ENCODE results near the gene SEPTIN12. TPM values are rescaled to one million over a fixed set of nuclear protein-coding genes. Genes with fewer than 3 reads are reported as not detected.
A peak's percentile ranks its signal among the peaks of the same experiment; 100 is the strongest.

Gene SEPTIN12
- polyA plus RNA-seq, 1 donor from 2014 or later = 1.8 TPM

DNA sequence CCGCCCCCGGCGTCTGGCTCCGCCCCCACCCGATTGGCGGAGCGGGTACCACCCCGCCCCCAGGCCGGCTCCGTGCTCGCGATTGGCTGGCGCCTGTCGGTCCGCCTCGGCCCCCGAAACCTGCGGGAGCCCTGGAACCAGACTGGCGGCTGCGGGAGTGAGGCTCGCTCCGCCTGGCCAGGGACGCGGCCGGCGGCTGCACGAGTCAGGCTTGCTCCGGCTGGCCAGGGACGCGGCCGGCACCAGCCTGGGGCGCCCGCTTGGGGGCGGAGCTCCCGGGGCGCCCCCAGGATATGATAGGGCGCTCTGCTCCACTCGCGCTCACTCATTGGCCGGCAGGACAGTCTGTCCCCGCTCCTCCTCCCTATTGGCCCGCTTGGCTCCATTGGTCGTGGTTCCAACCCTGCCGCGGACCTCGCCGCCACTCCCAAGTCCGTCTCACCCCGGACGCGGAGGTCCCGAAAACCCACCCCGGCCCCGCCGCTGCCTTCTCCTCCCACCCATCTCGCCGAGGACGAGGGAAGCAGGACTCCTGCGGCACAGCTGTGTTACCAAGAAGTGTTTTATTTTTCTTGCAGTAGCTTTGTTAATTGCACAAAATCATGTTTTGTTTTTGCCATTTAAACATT is 14.6 kb upstream of the SEPTIN12 start:
- H3K27ac ChIP-seq (ENCODE audit: low read length) = peak overlapping the region; percentile 86
- H3F3A ChIP-seq (ENCODE audit: insufficient read depth, low read length, poor library complexity, severe bottlenecking) = no peaks in the 10 kb centered on the region
- no peaks in the 10 kb centered on the region for H3K9me2 ChIP-seq (ENCODE audit: insufficient read depth, low read length)
- H3K36me3 ChIP-seq (ENCODE audit: insufficient read depth, low read length) = no peaks in the 10 kb centered on the region
- H3K4me3 ChIP-seq (ENCODE audit: low read length) = peak overlapping the region; percentile 92
- TF ChIP-seq, protein P1, sequence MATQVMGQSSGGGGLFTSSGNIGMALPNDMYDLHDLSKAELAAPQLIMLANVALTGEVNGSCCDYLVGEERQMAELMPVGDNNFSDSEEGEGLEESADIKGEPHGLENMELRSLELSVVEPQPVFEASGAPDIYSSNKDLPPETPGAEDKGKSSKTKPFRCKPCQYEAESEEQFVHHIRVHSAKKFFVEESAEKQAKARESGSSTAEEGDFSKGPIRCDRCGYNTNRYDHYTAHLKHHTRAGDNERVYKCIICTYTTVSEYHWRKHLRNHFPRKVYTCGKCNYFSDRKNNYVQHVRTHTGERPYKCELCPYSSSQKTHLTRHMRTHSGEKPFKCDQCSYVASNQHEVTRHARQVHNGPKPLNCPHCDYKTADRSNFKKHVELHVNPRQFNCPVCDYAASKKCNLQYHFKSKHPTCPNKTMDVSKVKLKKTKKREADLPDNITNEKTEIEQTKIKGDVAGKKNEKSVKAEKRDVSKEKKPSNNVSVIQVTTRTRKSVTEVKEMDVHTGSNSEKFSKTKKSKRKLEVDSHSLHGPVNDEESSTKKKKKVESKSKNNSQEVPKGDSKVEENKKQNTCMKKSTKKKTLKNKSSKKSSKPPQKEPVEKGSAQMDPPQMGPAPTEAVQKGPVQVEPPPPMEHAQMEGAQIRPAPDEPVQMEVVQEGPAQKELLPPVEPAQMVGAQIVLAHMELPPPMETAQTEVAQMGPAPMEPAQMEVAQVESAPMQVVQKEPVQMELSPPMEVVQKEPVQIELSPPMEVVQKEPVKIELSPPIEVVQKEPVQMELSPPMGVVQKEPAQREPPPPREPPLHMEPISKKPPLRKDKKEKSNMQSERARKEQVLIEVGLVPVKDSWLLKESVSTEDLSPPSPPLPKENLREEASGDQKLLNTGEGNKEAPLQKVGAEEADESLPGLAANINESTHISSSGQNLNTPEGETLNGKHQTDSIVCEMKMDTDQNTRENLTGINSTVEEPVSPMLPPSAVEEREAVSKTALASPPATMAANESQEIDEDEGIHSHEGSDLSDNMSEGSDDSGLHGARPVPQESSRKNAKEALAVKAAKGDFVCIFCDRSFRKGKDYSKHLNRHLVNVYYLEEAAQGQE (IDR thresholded peaks at IDR 0.05; ENCODE audit: borderline replicate concordance) = peak; percentile 43
- TF ChIP-seq EP300 (conservative IDR thresholded peaks at IDR 0.05; ENCODE audit: poor library complexity, severe bottlenecking) = no peak
- TF ChIP-seq RAD21 (conservative IDR thresholded peaks at IDR 0.05) = no peak
- no peak for TF ChIP-seq EZH2 (IDR thresholded peaks at IDR 0.05; ENCODE audit: borderline replicate concordance, insufficient read depth, low read length, poor library complexity, severe bottlenecking)
- TF ChIP-seq MXI1 (conservative IDR thresholded peaks at IDR 0.05; ENCODE audit: poor library complexity, severe bottlenecking) = no peak
- TF ChIP-seq, protein P2, sequence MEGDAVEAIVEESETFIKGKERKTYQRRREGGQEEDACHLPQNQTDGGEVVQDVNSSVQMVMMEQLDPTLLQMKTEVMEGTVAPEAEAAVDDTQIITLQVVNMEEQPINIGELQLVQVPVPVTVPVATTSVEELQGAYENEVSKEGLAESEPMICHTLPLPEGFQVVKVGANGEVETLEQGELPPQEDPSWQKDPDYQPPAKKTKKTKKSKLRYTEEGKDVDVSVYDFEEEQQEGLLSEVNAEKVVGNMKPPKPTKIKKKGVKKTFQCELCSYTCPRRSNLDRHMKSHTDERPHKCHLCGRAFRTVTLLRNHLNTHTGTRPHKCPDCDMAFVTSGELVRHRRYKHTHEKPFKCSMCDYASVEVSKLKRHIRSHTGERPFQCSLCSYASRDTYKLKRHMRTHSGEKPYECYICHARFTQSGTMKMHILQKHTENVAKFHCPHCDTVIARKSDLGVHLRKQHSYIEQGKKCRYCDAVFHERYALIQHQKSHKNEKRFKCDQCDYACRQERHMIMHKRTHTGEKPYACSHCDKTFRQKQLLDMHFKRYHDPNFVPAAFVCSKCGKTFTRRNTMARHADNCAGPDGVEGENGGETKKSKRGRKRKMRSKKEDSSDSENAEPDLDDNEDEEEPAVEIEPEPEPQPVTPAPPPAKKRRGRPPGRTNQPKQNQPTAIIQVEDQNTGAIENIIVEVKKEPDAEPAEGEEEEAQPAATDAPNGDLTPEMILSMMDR (IDR thresholded peaks at IDR 0.05; ENCODE audit: poor library complexity, severe bottlenecking) = peak; percentile 53
- TF ChIP-seq TAF1 (IDR thresholded peaks at IDR 0.05; ENCODE audit: low read depth) = peak; percentile 39
- TF ChIP-seq POLR2AphosphoS5 (IDR thresholded peaks at IDR 0.05) = peak; percentile 80
- TF ChIP-seq SMC3 (conservative IDR thresholded peaks at IDR 0.05; ENCODE audit: poor library complexity) = no peak
- H3K27me3 ChIP-seq (ENCODE audit: insufficient read depth, low read depth, low read length) = no peaks in the 10 kb centered on the region
- no peaks in the 10 kb centered on the region for H3K79me2 ChIP-seq (replicated peaks; ENCODE audit: insufficient read depth, low read length)
- H3K9me3 ChIP-seq (ENCODE audit: low read length) = no peaks in the 10 kb centered on the region
- H4K20me1 ChIP-seq (ENCODE audit: insufficient read depth) = no peaks in the 10 kb centered on the region
- peak overlapping the region; percentile 83 for H3K9ac ChIP-seq (ENCODE audit: low read length)
- peak overlapping the region; percentile 83 for H2AFZ ChIP-seq (ENCODE audit: low read depth, low read length)
- peak overlapping the region; percentile 99 for H3K4me2 ChIP-seq (ENCODE audit: low read length)

DNA sequence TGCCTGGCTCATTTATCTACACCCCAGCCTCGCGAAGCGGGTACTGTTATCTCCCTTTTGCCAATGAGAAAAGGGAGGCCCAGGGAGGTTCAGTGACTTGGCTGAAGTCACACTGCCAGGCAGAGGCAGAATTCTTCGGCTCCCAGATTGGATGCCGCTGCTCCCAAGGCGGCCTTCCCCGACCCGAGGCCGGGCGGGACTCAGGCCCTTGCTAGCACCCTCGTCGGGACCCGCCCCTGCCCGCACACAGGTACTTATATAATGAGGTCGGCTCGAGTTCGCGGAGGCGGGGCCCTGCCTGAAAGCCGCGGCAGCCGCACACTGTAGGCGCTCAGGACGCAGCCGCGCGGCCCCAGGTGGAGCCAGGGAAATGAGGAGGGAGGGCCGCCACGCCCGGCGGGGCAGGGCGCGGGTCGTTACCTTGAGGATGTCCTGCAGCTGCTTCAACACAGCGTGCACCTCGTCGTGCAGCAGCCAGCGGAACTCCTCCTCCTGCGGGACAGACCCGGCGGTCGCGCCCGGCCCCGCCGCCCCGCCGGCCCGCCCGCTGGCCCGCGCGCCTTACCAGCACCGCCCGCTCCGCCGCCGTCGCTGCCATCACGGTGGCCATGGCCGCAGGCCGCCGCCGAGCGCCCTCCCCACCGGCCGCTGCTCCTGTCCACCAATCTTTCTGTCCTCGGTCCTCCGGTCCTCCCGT is 14.0 kb upstream of the SEPTIN12 start, which contains the start of gene ROGDI:
TSS of gene ROGDI (minus strand) at position 672 of the 697 bp plus-strand sequence. CDS start at position 610, 62 bp downstream.
- H3K79me2 ChIP-seq (replicated peaks; ENCODE audit: insufficient read depth, low read length) = no peaks in the 10 kb centered on the region
- peak within 1 kb of the TSS; percentile 86 for H3K27ac ChIP-seq (ENCODE audit: low read length)
- no peaks in the 10 kb centered on the region for H3F3A ChIP-seq (ENCODE audit: insufficient read depth, low read length, poor library complexity, severe bottlenecking)
- no peaks in the 10 kb centered on the region for H3K9me3 ChIP-seq (ENCODE audit: low read length)
- H3K4me2 ChIP-seq (ENCODE audit: low read length) = peak within 1 kb of the TSS; percentile 99
- H3K9ac ChIP-seq (ENCODE audit: low read length) = peak within 1 kb of the TSS; percentile 83
- TF ChIP-seq SMC3 (conservative IDR thresholded peaks at IDR 0.05; ENCODE audit: poor library complexity) (no peak), RAD21 (conservative IDR thresholded peaks at IDR 0.05) (peak; percentile 19), TAF1 (IDR thresholded peaks at IDR 0.05; ENCODE audit: low read depth) (no peak), EZH2 (IDR thresholded peaks at IDR 0.05; ENCODE audit: borderline replicate concordance, insufficient read depth, low read length, poor library complexity, severe bottlenecking) (no peak), MXI1 (conservative IDR thresholded peaks at IDR 0.05; ENCODE audit: poor library complexity, severe bottlenecking) (peak; percentile 67), EP300 (conservative IDR thresholded peaks at IDR 0.05; ENCODE audit: poor library complexity, severe bottlenecking) (peak; percentile 15), POLR2AphosphoS5 (IDR thresholded peaks at IDR 0.05) (no peak)
- TF ChIP-seq, protein P2 (IDR thresholded peaks at IDR 0.05; ENCODE audit: poor library complexity, severe bottlenecking) = no peak
- TF ChIP-seq, protein P1 (IDR thresholded peaks at IDR 0.05; ENCODE audit: borderline replicate concordance) = no peak
- H3K27me3 ChIP-seq (ENCODE audit: insufficient read depth, low read depth, low read length) = no peaks in the 10 kb centered on the region
- no peaks in the 10 kb centered on the region for H4K20me1 ChIP-seq (ENCODE audit: insufficient read depth)
- H2AFZ ChIP-seq (ENCODE audit: low read depth, low read length) = peak within 1 kb of the TSS; percentile 83
- no peaks in the 10 kb centered on the region for H3K36me3 ChIP-seq (ENCODE audit: insufficient read depth, low read length)
- no peaks in the 10 kb centered on the region for H3K9me2 ChIP-seq (ENCODE audit: insufficient read depth, low read length)
- H3K4me3 ChIP-seq (ENCODE audit: low read length) = peak within 1 kb of the TSS; percentile 92

Data from neural cell (in vitro differentiated cells).